Measurements from ENCODE around the gene OGFOD3.

GRCh38 chr17:82384051-82384729, 34.2 kb downstream of the OGFOD3 start:
- TF ChIP-seq CTCF (IDR thresholded peaks at IDR 0.05) (no peak), ZFX (IDR thresholded peaks at IDR 0.05; ENCODE audit: borderline replicate concordance) (no peak)

All from 22Rv1 (cell line).